B cell (primary cell): ENCODE data around the gene HOXB13. TPM values are rescaled to one million over a fixed set of nuclear protein-coding genes. Genes with fewer than 3 reads are reported as not detected.
A peak's percentile ranks its signal among the peaks of the same experiment; 100 is the strongest.

Experiments used
- ATAC-seq: fragments of 200-7000 bp; cut with Tn5 transposase; one replicate; pipeline ENCODE4 v1.10.0; 2021; ENCODE audit warnings: low read depth, mild to moderate bottlenecking, moderate number of reproducible peaks, moderate library complexity
- CTCF ChIA-PET: fragments of 350-600 bp; sonication (Branson Sonifier 250); formaldehyde crosslinking; loops from one replicate; lab custom pipeline; 2021; ENCODE audit warnings: antibody characterized with exemption, inconsistent platforms; lab: Charles Lee
- POLR2A ChIA-PET: fragments of 350-600 bp; sonication (Branson Sonifier 250); formaldehyde crosslinking; loops from one replicate; lab custom pipeline; 2021; ENCODE audit warnings: antibody characterized with exemption; lab: Charles Lee
- DNase-seq: peaks from one replicate; pipeline ENCODE4 v3.0.0; 2013
- H2AFZ ChIP-seq: 2 replicates; pipeline ENCODE4 v1.6.1; 2012; ENCODE audit warnings: mild to moderate bottlenecking, low read depth, low read length; ENCODE audit not compliant: insufficient read depth, poor library complexity, severe bottlenecking
- H3K27ac ChIP-seq, 2 donors: 1 replicate in 1 of 2; 2 replicates in 1 of 2; pipeline ENCODE4 v1.5.1; 2012 to 2013; ENCODE audit warnings: low read length in 2 of 2, mild to moderate bottlenecking in 2 of 2, moderate library complexity in 1 of 2
- H3K27me3 ChIP-seq, 4 experiments: fragments of 200-600 bp in 1 of 4; sonication (generic) in 1 of 4; replicated peaks in 1 of 4; 1 replicate in 2 of 4; 2 replicates in 2 of 4; pipeline versions ENCODE4 v1.6.1 to v1.7.0; 2013 to 2016; ENCODE audit warnings: low read length in 3 of 4, mild to moderate bottlenecking in 2 of 4, mixed read lengths in 1 of 4, moderate library complexity in 1 of 4; ENCODE audit not compliant: insufficient read depth in 4 of 4, control insufficient read depth in 3 of 4; ENCODE audit errors: control extremely low read depth in 1 of 4
- H3K36me3 ChIP-seq, 2 experiments: replicated peaks in 1 of 2; 1 replicate in 1 of 2; 2 replicates in 1 of 2; pipeline versions ENCODE4 v1.6.1 to v1.7.1; 2013; ENCODE audit warnings: low read length in 1 of 2; ENCODE audit not compliant: insufficient read depth in 2 of 2, control insufficient read depth in 1 of 2; ENCODE audit errors: control extremely low read depth in 1 of 2, extremely low read depth in 1 of 2
- H3K4me1 ChIP-seq, 2 donors: fragments of 200-600 bp in 1 of 2; sonication (generic) in 1 of 2; 1 replicate in 1 of 2; 2 replicates in 1 of 2; pipeline versions ENCODE4 v1.5.1 to v1.6.1; 2013 to 2017; ENCODE audit warnings: low read length in 2 of 2; ENCODE audit not compliant: control insufficient read depth in 2 of 2, insufficient read depth in 2 of 2
- H3K4me2 ChIP-seq: replicated peaks from 2 replicates; pipeline ENCODE3; 2012; ENCODE audit warnings: mild to moderate bottlenecking, low read depth, low read length; ENCODE audit not compliant: poor library complexity, severe bottlenecking
- H3K4me3 ChIP-seq, 5 experiments: fragments of 200-600 bp in 1 of 5; sonication (generic) in 1 of 5; 1 replicate in 3 of 5; 2 replicates in 2 of 5; pipeline versions ENCODE4 v1.5.1 to v1.7.0; 2011 to 2016; ENCODE audit warnings: low read length in 4 of 5, mild to moderate bottlenecking in 4 of 5, low read depth in 2 of 5, control low read depth in 1 of 5, moderate library complexity in 1 of 5; ENCODE audit not compliant: insufficient read depth in 1 of 5; ENCODE audit errors: control extremely low read depth in 1 of 5, extremely low read depth in 1 of 5
- H3K79me2 ChIP-seq: fragments of 200-600 bp; sonication (generic); one replicate; pipeline ENCODE4 v1.6.0; 2016; ENCODE audit warnings: low read length; ENCODE audit not compliant: control insufficient read depth, insufficient read depth
- H3K9ac ChIP-seq: fragments of 200-600 bp; sonication (generic); 2 replicates; pipeline ENCODE4 v1.6.1; 2017; ENCODE audit warnings: mild to moderate bottlenecking, low read length, moderate library complexity
- H3K9me3 ChIP-seq, 3 donors: one replicate each; pipeline versions ENCODE4 v1.6.1 to v1.7.1; 2013; ENCODE audit warnings: low read length in 2 of 3; ENCODE audit not compliant: control insufficient read depth in 2 of 3, insufficient read depth in 1 of 3; ENCODE audit errors: control extremely low read depth in 1 of 3
- H4K20me1 ChIP-seq: 2 replicates; pipeline ENCODE4 v1.6.0; 2012; ENCODE audit warnings: mild to moderate bottlenecking, low read length; ENCODE audit not compliant: insufficient read depth, control insufficient read depth, poor library complexity, severe bottlenecking
- H3K27ac Mint-ChIP-seq: one replicate; pipeline ENCODE4 v1.8.0; 2021; ENCODE audit warnings: mixed read lengths
- H3K27me3 Mint-ChIP-seq: one replicate; pipeline ENCODE4 v1.8.0; 2021; ENCODE audit warnings: mixed read lengths
- H3K4me1 Mint-ChIP-seq: one replicate; pipeline ENCODE4 v1.8.0; 2021; ENCODE audit warnings: mixed read lengths
- H3K4me3 Mint-ChIP-seq: one replicate; pipeline ENCODE4 v1.8.0; 2021; ENCODE audit warnings: mixed read lengths
- H3K9me3 Mint-ChIP-seq: one replicate; pipeline ENCODE4 v1.8.0; 2022; ENCODE audit warnings: mixed read lengths; ENCODE audit not compliant: insufficient read depth
- EZH2 ChIP-seq: IDR thresholded peaks from 2 replicates; pipeline ENCODE4 v1.6.1; 2012; ENCODE audit warnings: borderline replicate concordance, low read depth, mild to moderate bottlenecking, moderate library complexity, low read length; ENCODE audit not compliant: insufficient read depth, poor library complexity, severe bottlenecking
- WGBS: methylation state at CpG from one replicate; pipeline ENCODE4 v1.1.5; 2013; ENCODE audit warnings: missing lambda C conversion rate; ENCODE audit not compliant: insufficient coverage; 5-methylcytosine and 5-hydroxymethylcytosine counted together
- intact Hi-C: fragments of 100-400 bp; cut with micrococcal nuclease; formaldehyde crosslinking; loops from one replicate; pipeline ENCODE4 v1.10.0; 2022
- polyA plus RNA-seq: library from polyadenylated mRNA; depleted of rRNA; stranded (reverse); fragments of >200 nt; gene quantifications from 2 replicates; pipeline ENCODE4 v1.2.3, GENCODE V29; 2012
- total RNA-seq, 2 donors: library from RNA; stranded (reverse); fragments of 120-200 nt in 1 of 2; gene quantifications; 1 replicate in 1 of 2; 2 replicates in 1 of 2; pipeline versions ENCODE4 v1.2.3 to v1.2.4, GENCODE V29; 2013 to 2022
- TF ChIP-seq, protein P1 (sequence below): fragments of 200-600 bp; IDR thresholded peaks from one replicate; pipeline ENCODE4 v1.8.0; 2022; ENCODE audit warnings: antibody characterized with exemption, mild to moderate bottlenecking

Gene HOXB13
- total and polyA plus RNA-seq, 2 donors (not counting 1 experiment from before 2014, with no cell fraction given): not detected

DNA sequence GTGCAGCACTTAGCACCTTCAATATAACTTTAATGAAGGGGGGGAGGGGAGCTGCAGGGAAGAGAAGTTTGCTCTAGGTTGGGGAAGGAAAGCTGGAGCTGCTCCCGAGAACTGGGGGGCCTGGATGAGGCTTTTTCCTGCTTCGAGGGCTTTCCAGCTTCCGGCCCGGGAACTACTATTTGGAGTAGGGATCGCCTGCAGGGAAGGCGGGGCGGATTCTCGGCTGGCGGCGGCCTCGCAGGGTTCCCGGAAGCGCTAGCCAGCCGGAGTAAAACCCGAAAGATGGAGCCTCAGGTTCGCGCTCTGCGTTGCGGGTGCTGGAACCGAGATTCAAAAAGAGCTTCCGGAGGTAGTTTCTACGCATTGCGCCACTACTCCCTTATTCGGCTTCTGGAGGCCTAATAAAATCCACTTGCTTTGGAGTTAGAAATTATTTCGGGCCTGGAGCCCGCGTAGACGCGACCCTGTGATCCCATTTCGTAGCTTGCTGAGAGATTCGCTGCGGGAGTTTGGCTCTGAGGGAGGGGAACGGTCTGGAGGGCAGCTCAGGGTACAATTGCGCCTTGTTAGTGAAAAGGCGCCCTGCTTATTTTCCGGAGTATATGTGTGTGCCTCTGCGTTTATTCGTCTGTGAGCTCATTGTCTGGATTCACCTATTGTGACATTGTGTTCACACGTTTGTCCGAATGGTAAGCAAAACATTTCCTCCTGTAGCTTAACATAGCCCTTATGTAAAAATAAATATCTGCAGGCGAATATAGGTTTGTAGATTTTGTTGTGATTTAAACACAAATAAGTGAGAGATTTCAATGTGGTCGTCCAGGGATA is 4.9 kb downstream of the HOXB13 start:
- Mint-ChIP-seq H3K27ac (peak overlapping the region; percentile 69), H3K9me3 (no peaks in the 10 kb centered on the region), H3K27me3 (peaks cover 80% of the 10 kb centered on the region), H3K4me1 (peaks cover 36% of the 10 kb centered on the region), H3K4me3 (peak overlapping the region; percentile 62)
- peaks cover 2 to 85% (median 11%) of the 10 kb centered on the region in 3 donors for H3K9me3 ChIP-seq
- intact Hi-C loops: loop anchor here (1.0 to 10.0 kb wide), 3 partner anchors 23 to 271 kb away; partner anchors contain the start of gene IGF2BP1
- H2AFZ ChIP-seq: no peak overlapping the region
- ChIA-PET POLR2A (interaction anchor here (0.6 kb wide), 1 partner anchor 274 kb away, joined by 9 read pairs; the partner anchor contains the start of gene IGF2BP1), CTCF (interaction anchor here (0.6 to 2.9 kb wide), 24 partner anchors 8 to 161 kb away, joined by 3 to 21 read pairs (median 4); no protein-coding TSS in a partner anchor)
- H3K4me3 ChIP-seq: peak overlapping the region in 2 of 5 experiments; percentile 17 to 18
- no peaks in the 10 kb centered on the region for H3K79me2 ChIP-seq
- DNase-seq: peak; percentile 54
- H3K4me1 ChIP-seq: peaks cover 52 to 77% of the 10 kb centered on the region in 2 donors
- H3K27ac ChIP-seq: no peak overlapping the region
- no peak for ATAC-seq
- no peaks in the 10 kb centered on the region for H3K36me3 ChIP-seq
- 8% methylated on average over 36 of the region's 42 CpGs for WGBS
- H3K9ac ChIP-seq: no peak overlapping the region
- peaks cover 0 to 100% (median 91%) of the 10 kb centered on the region in 4 experiments for H3K27me3 ChIP-seq
- H3K4me2 ChIP-seq: peak overlapping the region; percentile 54
- TF ChIP-seq, protein P1, sequence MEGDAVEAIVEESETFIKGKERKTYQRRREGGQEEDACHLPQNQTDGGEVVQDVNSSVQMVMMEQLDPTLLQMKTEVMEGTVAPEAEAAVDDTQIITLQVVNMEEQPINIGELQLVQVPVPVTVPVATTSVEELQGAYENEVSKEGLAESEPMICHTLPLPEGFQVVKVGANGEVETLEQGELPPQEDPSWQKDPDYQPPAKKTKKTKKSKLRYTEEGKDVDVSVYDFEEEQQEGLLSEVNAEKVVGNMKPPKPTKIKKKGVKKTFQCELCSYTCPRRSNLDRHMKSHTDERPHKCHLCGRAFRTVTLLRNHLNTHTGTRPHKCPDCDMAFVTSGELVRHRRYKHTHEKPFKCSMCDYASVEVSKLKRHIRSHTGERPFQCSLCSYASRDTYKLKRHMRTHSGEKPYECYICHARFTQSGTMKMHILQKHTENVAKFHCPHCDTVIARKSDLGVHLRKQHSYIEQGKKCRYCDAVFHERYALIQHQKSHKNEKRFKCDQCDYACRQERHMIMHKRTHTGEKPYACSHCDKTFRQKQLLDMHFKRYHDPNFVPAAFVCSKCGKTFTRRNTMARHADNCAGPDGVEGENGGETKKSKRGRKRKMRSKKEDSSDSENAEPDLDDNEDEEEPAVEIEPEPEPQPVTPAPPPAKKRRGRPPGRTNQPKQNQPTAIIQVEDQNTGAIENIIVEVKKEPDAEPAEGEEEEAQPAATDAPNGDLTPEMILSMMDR: no peak
- no peak for TF ChIP-seq EZH2
- H4K20me1 ChIP-seq: no peaks in the 10 kb centered on the region
